HG03442 (cell line): Measurements from ENCODE around the gene CEMIP.

Experiments used
- ATAC-seq: cut with Tn5 transposase; IDR thresholded peaks from one replicate; pipeline ENCODE4 v1.9.1; 2021; ENCODE audit warnings: mild to moderate bottlenecking, moderate library complexity; ENCODE audit not compliant: unreplicated experiment

The CEMIP gene

GRCh38 chr15:80822676-80823075, 43.5 kb downstream of the CEMIP start:
- no peak for ATAC-seq

GRCh38 chr15:80823120-80823519, 44.0 kb downstream of the CEMIP start:
- ATAC-seq, result no peak

GRCh38 chr15:80823995-80824394, 44.8 kb downstream of the CEMIP start:
- no peak for ATAC-seq

DNA sequence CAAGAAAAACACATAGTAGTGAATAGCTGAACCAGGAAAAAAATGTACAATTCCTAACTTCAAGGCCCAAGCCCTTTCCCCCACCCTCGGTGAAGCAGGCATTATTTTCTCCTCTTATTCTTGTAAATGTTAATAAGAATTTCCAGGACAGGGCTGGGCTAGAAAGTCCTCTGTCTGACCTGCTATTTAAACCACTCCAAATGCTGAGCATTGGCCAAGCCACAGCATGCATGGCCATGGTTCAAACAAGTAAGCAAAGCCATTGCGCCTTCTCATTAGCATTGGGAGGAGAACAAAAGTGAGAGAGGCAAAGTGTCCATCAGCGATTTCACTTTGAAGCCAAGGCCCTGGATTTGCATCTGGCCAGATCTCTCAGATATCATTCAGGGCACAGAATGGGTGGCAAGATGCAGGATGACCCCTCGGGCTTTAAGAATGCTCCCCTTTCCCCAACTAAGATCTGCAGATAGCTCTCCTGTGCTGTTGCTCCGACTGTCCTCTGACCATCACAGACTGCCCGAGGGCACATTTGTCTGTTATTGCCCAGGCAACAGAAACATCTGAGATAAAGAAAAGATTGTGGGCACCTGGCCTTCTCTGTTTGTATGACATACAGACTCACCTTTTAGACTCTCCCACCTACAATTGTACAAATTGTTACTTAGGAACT, 46.3 kb downstream of the CEMIP start:
- ATAC-seq, result no peak

DNA sequence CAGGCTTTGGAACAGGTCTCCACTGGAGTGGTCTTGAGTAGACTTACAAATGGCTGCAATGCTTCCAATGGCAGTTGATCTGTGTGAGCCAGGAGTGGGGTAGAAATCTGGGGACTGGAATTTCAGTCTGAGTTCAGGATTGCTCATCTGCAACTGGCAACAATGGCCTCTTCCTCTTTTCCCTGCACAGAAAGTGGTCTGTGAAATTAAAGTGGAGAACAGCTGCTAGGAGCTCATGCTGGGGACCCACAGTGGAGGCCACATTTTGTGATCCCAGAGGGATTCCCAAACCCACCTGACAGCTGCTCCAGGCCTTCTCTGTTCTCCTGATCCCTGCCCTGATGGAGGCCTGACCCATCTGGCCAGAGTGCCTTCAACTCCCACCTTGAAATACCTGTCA, 49.6 kb downstream of the CEMIP start:
- ATAC-seq, result no peak

DNA sequence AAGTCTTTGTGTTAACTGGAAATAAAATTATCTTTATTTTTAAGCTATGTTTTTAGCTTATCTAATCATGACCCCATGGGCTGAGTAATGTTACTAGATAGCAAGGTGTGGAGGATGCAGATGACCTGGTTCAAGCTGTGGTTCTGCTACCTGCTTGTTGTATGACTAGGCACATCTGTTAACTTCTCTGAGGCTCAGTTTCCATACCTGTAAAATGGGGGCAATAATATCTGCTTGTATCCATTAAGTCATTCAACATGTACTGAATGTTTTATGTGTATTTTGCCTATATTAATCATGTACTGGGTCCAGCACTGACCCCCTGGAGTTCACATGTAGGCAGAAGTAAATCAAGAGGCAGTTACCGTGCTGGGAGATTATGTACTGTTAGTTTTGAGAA, 51.5 kb downstream of the CEMIP start:
- ATAC-seq, result no peak

DNA sequence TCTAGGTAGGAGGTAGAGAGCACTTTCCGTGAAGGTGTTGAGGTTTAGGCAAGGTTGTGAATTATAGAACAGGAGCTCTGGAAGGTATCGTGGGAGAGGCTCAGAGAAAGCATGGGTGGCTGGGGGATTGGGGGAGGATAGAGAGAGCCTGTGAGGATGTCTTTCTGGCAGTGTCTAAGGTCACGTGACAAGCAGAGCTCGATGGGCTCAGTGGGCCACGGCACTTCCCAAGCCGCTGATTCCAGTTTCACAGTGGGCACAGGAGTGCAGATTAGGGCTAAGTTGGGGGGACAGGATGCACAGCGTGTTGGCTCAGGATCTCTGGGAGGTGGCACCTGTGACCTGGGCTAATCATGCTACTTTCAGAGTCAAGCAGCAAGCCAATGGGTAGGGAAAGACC, 52.0 kb downstream of the CEMIP start:
- ATAC-seq, result no peak

DNA sequence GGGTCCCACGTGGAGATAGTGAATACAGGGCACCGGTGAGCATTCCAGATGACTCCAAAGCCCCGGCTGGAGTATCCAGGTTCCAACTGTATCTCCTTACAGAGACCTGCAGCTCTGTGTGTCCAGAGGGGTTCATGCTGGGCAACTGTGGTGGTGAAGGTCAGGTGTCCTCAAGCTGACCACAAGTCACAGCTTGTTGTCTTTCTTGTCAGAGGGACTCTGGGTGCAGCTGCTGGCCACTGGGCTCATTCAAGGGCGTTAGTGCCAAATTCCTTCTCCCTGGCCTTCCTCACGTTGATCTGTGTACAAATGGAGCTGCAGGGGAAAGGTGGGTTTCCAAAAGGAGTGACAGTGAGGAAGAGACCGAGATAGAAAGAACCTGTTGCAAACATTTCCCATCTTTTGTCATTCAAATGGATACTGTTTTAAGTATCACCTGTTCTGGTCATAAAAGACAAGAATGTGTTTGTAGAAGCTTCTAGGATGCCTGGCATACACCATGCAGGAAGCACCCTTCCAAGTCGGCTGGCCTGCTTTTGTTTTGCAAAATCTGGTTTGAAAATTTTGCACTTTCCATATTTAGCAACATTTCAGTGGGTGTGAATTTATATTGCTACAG, 52.5 kb downstream of the CEMIP start:
- no peak for ATAC-seq

GRCh38 chr15:80832686-80833085, 53.5 kb downstream of the CEMIP start:
- no peak for ATAC-seq

GRCh38 chr15:80834402-80834801, 55.2 kb downstream of the CEMIP start:
- no peak for ATAC-seq

- no peak for ATAC-seq
These were observed 55.7 kb downstream of the CEMIP start for GRCh38 chr15:80834906-80835305.

DNA sequence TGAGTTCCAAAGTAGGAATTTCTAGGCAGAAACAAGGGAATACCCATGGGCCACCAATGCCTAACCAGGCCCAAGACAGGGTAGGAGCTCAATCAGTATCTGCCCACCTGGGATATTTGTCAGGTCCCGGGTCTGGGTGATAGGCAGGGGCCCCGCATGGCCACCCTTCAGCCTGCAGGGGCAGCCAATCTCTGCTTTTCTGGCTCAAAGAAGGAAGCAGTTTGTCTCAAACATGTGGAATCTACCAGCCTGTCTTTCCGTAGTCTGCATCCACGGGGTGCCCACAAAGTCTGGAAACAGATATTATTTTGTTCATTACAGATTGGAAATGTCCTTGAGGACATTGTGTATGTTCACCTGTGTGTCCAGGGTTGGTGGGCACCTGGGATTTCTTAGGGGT, 56.2 kb downstream of the CEMIP start:
- ATAC-seq, result no peak

GRCh38 chr15:80836223-80836622, 57.1 kb downstream of the CEMIP start:
- no peak for ATAC-seq

- ATAC-seq, result no peak
These were observed 57.8 kb downstream of the CEMIP start for GRCh38 chr15:80837006-80837405.

- no peak for ATAC-seq
These were observed 58.8 kb downstream of the CEMIP start for GRCh38 chr15:80838012-80838411.

GRCh38 chr15:80838666-80839065, 59.5 kb downstream of the CEMIP start:
- no peak for ATAC-seq

DNA sequence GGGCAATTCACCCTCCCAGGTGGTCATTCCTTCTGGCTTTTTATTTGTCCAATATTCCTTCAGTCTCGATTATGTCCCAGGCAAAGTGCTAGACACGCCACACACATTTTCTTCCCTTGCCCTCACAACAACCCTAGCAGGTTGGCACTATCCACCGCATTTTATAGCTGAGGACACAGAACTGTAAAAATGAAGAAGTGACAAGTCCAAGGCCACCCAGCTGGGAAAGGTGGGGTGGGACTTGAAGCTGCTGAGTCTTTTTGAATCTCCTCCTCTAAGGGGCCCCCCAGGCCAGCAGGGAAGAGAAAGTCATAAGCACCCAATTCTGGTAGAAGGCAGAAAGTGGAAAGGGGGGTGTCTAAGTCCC, 60.6 kb downstream of the CEMIP start:
- ATAC-seq, result no peak

DNA sequence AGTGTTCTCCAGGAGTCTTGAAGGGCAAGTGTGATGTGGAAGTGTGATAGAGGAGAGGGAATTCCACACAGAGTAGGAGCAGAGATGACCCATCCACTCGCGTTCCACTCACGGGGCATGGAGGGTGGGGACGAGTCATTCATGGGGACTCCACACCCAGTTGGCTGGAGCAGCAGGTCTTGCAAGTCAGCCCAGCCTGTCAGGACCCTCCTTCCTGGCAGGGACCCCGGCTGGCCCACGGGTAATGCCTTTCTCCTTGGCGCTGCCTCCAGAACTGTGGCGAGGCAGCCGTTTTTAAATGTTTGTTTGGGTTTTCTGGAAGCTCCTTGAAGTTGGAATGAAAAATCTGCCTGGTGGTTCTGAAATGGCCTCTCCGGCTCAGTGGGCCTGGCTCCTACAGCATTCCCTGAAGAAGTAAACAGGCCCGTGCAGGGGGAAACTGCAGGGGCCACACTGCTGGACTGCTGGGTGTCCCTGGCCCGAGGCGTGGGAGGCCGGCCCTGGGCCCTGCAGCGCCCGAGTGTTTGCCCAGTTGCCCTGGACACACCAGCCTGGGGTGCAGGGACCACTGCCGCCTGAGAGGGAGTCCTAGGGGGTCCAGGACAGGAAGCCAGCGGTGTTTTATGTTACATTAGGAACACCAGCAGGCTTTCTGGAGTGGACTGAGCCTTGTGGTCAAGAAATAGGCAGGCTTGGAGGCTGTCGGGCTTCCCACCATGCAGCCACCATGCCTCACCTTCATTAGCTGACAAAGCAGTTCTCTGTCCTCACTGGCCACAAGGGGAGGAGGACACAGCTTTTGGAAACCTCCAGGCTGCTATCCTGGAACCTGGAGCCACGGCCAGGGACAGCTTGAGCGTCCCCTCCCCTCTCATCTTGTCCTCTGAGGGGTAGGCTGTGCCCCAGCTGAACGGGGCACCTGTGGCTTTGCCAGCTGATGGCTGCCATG, 61.3 kb downstream of the CEMIP start:
- ATAC-seq, result no peak

- ATAC-seq, result no peak
These were observed 62.4 kb downstream of the CEMIP start for GRCh38 chr15:80841541-80841940.

GRCh38 chr15:80844011-80844732, 65.0 kb downstream of the CEMIP start:
- ATAC-seq, result no peak
